NK-92 treated with Interleukin-12 subunit alpha and Interleukin-12 subunit beta, amount 100 ng/mL, for 24 hours (cell line): ENCODE data around the gene TBC1D28.
"Not testable (repeated sequence)": the region's sequence is repeated elsewhere in the genome, so short reads cannot be mapped to it uniquely, and the experiment has no call there.

Experiments
- DNase-seq: peaks from one replicate; lab custom pipeline; 2025; lab: John Stamatoyannopoulos, UW

Gene TBC1D28

GRCh38 chr17:18613016-18613415, 31.2 kb downstream of the TBC1D28 start:
- DNase-seq, result not testable (repeated sequence)

GRCh38 chr17:18593138-18593537, 51.1 kb downstream of the TBC1D28 start:
- DNase-seq, result not testable (repeated sequence)
